Stimulated activated CD8-positive, alpha-beta memory T cell treated with anti-CD3 and anti-CD28 coated beads, Interleukin-2, amount 100 ng/mL, for 1 hour (primary cell): ENCODE measurements around the gene LAMA2.

ENCODE experiments used
- DNase-seq, 2 donors: peaks; one replicate each; pipeline ENCODE4 v3.0.0-alpha.2; 2020; ENCODE audit warnings: low read depth in 2 of 2

LAMA2 gene

GRCh38 chr6:129183681-129184301, 300.9 kb downstream of the LAMA2 start:
- DNase-seq, result no peak

GRCh38 chr6:129184324-129184723, 301.4 kb downstream of the LAMA2 start:
- DNase-seq, result no peak

GRCh38 chr6:129184808-129185366, 301.9 kb downstream of the LAMA2 start:
- DNase-seq, result no peak

- no peak for DNase-seq
These were observed 304.1 kb downstream of the LAMA2 start for GRCh38 chr6:129186988-129187387.

- DNase-seq, result no peak
These were observed 305.4 kb downstream of the LAMA2 start for GRCh38 chr6:129188306-129188705.

- no peak for DNase-seq
These were observed 305.9 kb downstream of the LAMA2 start for GRCh38 chr6:129188795-129189194.

- no peak for DNase-seq
These were observed 306.3 kb downstream of the LAMA2 start for GRCh38 chr6:129189266-129189665.

- DNase-seq, result no peak
These were observed 308.3 kb downstream of the LAMA2 start for GRCh38 chr6:129191235-129191634.

GRCh38 chr6:129192458-129192989, 309.6 kb downstream of the LAMA2 start:
- DNase-seq, result no peak

- DNase-seq, result no peak
These were observed 311.5 kb downstream of the LAMA2 start for GRCh38 chr6:129194306-129194941.

- no peak for DNase-seq
These were observed 312.2 kb downstream of the LAMA2 start for GRCh38 chr6:129195161-129195560.

- DNase-seq, result no peak
These were observed 312.7 kb downstream of the LAMA2 start for GRCh38 chr6:129195643-129196042.

GRCh38 chr6:129197154-129197553, 314.2 kb downstream of the LAMA2 start:
- no peak for DNase-seq

GRCh38 chr6:129200151-129200550, 317.2 kb downstream of the LAMA2 start:
- no peak for DNase-seq

GRCh38 chr6:129203190-129203900, 320.4 kb downstream of the LAMA2 start:
- DNase-seq, result no peak

GRCh38 chr6:129206821-129207220, 323.9 kb downstream of the LAMA2 start:
- DNase-seq, result no peak

GRCh38 chr6:129207832-129208231, 324.9 kb downstream of the LAMA2 start:
- DNase-seq, result no peak

- no peak for DNase-seq
These were observed 325.6 kb downstream of the LAMA2 start for GRCh38 chr6:129208415-129209034.

- DNase-seq, result no peak
These were observed 326.4 kb downstream of the LAMA2 start for GRCh38 chr6:129209355-129209754.

- no peak for DNase-seq
These were observed 327.7 kb downstream of the LAMA2 start for GRCh38 chr6:129210684-129211083.

GRCh38 chr6:129211626-129212025, 328.7 kb downstream of the LAMA2 start:
- DNase-seq, result no peak

- DNase-seq, result no peak
These were observed 329.1 kb downstream of the LAMA2 start for GRCh38 chr6:129212081-129212480.
